A549 (cell line): ENCODE measurements around the gene AUTS2. TPM values are rescaled to one million over a fixed set of nuclear protein-coding genes. Genes with fewer than 3 reads are reported as not detected.

Experiments used
- ATAC-seq, 2 experiments: fragments of 200-7000 bp in 1 of 2; fragments of >200 bp in 1 of 2; cut with Nextera tagmentation in 1 of 2; cut with Tn5 transposase in 1 of 2; 3 replicates each; pipeline versions ENCODE4 v1.8.0 to v1.9.1; 2018 to 2020; ENCODE audit warnings: mild to moderate bottlenecking in 1 of 2, moderate library complexity in 1 of 2
- CTCF ChIA-PET: fragments of 300-600 bp; sonication (Branson Sonifier 250); formaldehyde crosslinking; extraction: SDS; loops from one replicate; lab custom pipeline; 2021; ENCODE audit warnings: antibody characterized with exemption, inconsistent platforms; lab: Yijun Ruan, JAX
- POLR2A ChIA-PET: fragments of 350-600 bp; formaldehyde crosslinking; extraction: SDS; loops from one replicate; lab custom pipeline; 2021; ENCODE audit warnings: antibody characterized with exemption, inconsistent platforms; lab: Yijun Ruan, JAX
- DNase-seq, 2 experiments: peaks; one replicate each; pipeline versions ENCODE4 v3.0.0 to v3.0.0-alpha.2; 2011 to 2016; ENCODE audit warnings: low read depth in 1 of 2, low spot score in 1 of 2
- FAIRE-seq: peaks from 2 replicates; lab custom pipeline; 2011; peaks lifted over from hg19 to GRCh38; lab: Jason Lieb, UNC
- H3K27ac ChIP-seq, 2 experiments: fragments of >200 bp; sonication (Bioruptor Twin); formaldehyde crosslinking; 3 replicates each; pipeline ENCODE4 v1.5.1; 2016 to 2017
- H3K4me1 ChIP-seq: fragments of >200 bp; sonication (Bioruptor Twin); formaldehyde crosslinking; 3 replicates; pipeline ENCODE4 v1.6.1; 2016
- H3K4me2 ChIP-seq: fragments of >200 bp; sonication (Bioruptor Twin); formaldehyde crosslinking; 3 replicates; pipeline ENCODE4 v1.6.1; 2016
- H3K4me3 ChIP-seq: fragments of >200 bp; sonication (Bioruptor Twin); formaldehyde crosslinking; 3 replicates; pipeline ENCODE4 v1.5.1; 2016
- H3K9me3 ChIP-seq: fragments of >200 bp; sonication (Bioruptor Twin); formaldehyde crosslinking; 3 replicates; pipeline ENCODE4 v1.6.1; 2016
- CBX2 ChIP-seq: fragments of 200-600 bp; sonication (generic); IDR thresholded peaks from 2 replicates; pipeline ENCODE4 v1.6.1; 2016; ENCODE audit warnings: low read depth, mild to moderate bottlenecking, borderline replicate concordance
- CHD2 ChIP-seq: fragments of 150-350 bp; IDR thresholded peaks from 2 replicates; pipeline ENCODE4 v1.6.1; 2014; ENCODE audit warnings: low read length; ENCODE audit not compliant: partially characterized antibody
- CHD4 ChIP-seq: fragments of 200-600 bp; sonication (generic); IDR thresholded peaks from 2 replicates; pipeline ENCODE4 v1.6.1; 2016; ENCODE audit warnings: antibody characterized with exemption, mild to moderate bottlenecking, borderline replicate concordance
- EHF ChIP-seq: fragments of 250-450 bp; sonication (Bioruptor Pico); IDR thresholded peaks from 2 replicates; pipeline ENCODE4 v1.5.0; 2020; ENCODE audit warnings: mild to moderate bottlenecking
- EHMT2 ChIP-seq: fragments of 200-600 bp; sonication (generic); IDR thresholded peaks from 2 replicates; pipeline ENCODE4 v1.6.1; 2016; ENCODE audit warnings: antibody characterized with exemption, low read depth, mild to moderate bottlenecking, moderate library complexity
- FOXS1 ChIP-seq: fragments of 250-450 bp; sonication (Bioruptor Pico); IDR thresholded peaks from 2 replicates; pipeline ENCODE4 v1.5.0; 2020; ENCODE audit warnings: mild to moderate bottlenecking, moderate library complexity
- GATA3 ChIP-seq: IDR thresholded peaks from 2 replicates; pipeline ENCODE4 v1.6.1; 2012; ENCODE audit warnings: borderline replicate concordance
- HDAC2 ChIP-seq: fragments of 200-600 bp; sonication (generic); IDR thresholded peaks from 2 replicates; pipeline ENCODE4 v1.6.1; 2016
- HOXB13 ChIP-seq: fragments of 250-450 bp; sonication (Bioruptor Pico); IDR thresholded peaks from 2 replicates; pipeline ENCODE4 v1.5.0; 2020; ENCODE audit warnings: low read depth, mild to moderate bottlenecking, moderate library complexity
- HOXB5 ChIP-seq: fragments of 250-450 bp; sonication (Bioruptor Pico); IDR thresholded peaks from 2 replicates; pipeline ENCODE4 v1.5.0; 2020; ENCODE audit warnings: mild to moderate bottlenecking, moderate library complexity
- KDM1A ChIP-seq: fragments of 200-600 bp; sonication (generic); IDR thresholded peaks from 2 replicates; pipeline ENCODE4 v1.6.1; 2016; ENCODE audit warnings: low read depth, mild to moderate bottlenecking
- KDM5A ChIP-seq: fragments of 200-600 bp; sonication (generic); IDR thresholded peaks from 2 replicates; pipeline ENCODE4 v1.6.1; 2016; ENCODE audit warnings: antibody characterized with exemption, mild to moderate bottlenecking
- MAZ ChIP-seq: fragments of 150-350 bp; IDR thresholded peaks from 2 replicates; pipeline ENCODE4 v1.6.1; 2014; ENCODE audit warnings: antibody characterized with exemption, low read depth, low read length, borderline replicate concordance
- MYC ChIP-seq: IDR thresholded peaks from 2 replicates; pipeline ENCODE4 v1.6.1; 2012; ENCODE audit warnings: mild to moderate bottlenecking, inconsistent platforms, low read length, improper control_type of control experiment, borderline replicate concordance
- NFE2L2 ChIP-seq: fragments of 150-350 bp; conservative IDR thresholded peaks from 2 replicates; pipeline ENCODE4 v1.6.1; 2014; ENCODE audit warnings: low read length
- POLR2AphosphoS2 ChIP-seq: conservative IDR thresholded peaks from 2 replicates; pipeline ENCODE4 v1.6.1; 2012; ENCODE audit warnings: low read length, improper control_type of control experiment, inconsistent platforms
- RAD21 ChIP-seq, 2 experiments: fragments of >200 bp in 1 of 2; sonication (Bioruptor Twin) in 1 of 2; formaldehyde crosslinking in 1 of 2; IDR thresholded peaks in 1 of 2; conservative IDR thresholded peaks in 1 of 2; 2 replicates in 1 of 2; 3 replicates in 1 of 2; pipeline ENCODE4 v1.6.1; 2012 to 2018; ENCODE audit warnings: inconsistent platforms in 1 of 2
- RNF2 ChIP-seq: fragments of 200-600 bp; sonication (generic); IDR thresholded peaks from 2 replicates; pipeline ENCODE4 v1.6.1; 2016; ENCODE audit warnings: low read depth, mild to moderate bottlenecking, antibody characterized with exemption, moderate library complexity, borderline replicate concordance
- SMC3 ChIP-seq: fragments of >200 bp; sonication (Bioruptor Twin); formaldehyde crosslinking; IDR thresholded peaks from 3 replicates; pipeline ENCODE4 v1.6.1; 2018; ENCODE audit warnings: inconsistent platforms
- TFCP2L1 ChIP-seq: fragments of 250-450 bp; sonication (Bioruptor Pico); IDR thresholded peaks from 2 replicates; pipeline ENCODE4 v1.5.0; 2021; ENCODE audit warnings: mild to moderate bottlenecking
- TP53 ChIP-seq: fragments of 250-450 bp; sonication (Bioruptor Pico); IDR thresholded peaks from 2 replicates; pipeline ENCODE4 v1.5.0; 2021; ENCODE audit warnings: mild to moderate bottlenecking, moderate library complexity
- ZFP36 ChIP-seq: fragments of 450-650 bp; IDR thresholded peaks from 2 replicates; pipeline ENCODE4 v1.6.1; 2014; ENCODE audit warnings: borderline replicate concordance; ENCODE audit not compliant: partially characterized antibody
- ZNF302 ChIP-seq: fragments of 250-450 bp; sonication (Bioruptor Pico); IDR thresholded peaks from 2 replicates; pipeline ENCODE4 v1.9.0; 2021; ENCODE audit warnings: inconsistent platforms, mild to moderate bottlenecking, moderate library complexity
- ZSCAN20 ChIP-seq: fragments of 250-450 bp; sonication (Bioruptor Pico); IDR thresholded peaks from 2 replicates; pipeline ENCODE4 v1.8.0; 2022; ENCODE audit warnings: mild to moderate bottlenecking, moderate library complexity
- WGBS: methylation state at CpG from one replicate; pipeline ENCODE4 v1.1.6; 2017; ENCODE audit errors: missing lambda C conversion rate; 5-methylcytosine and 5-hydroxymethylcytosine counted together
- polyA plus RNA-seq, 4 experiments: library from polyadenylated mRNA; depleted of rRNA in 3 of 4; stranded (reverse); fragments of >200 nt; fragmentation: RNase III in 1 of 4; extraction: RNeasy Plus Mini Kit Qiagen cat#74134 plus additional on column Dnase treatment in 1 of 4; gene quantifications; 2 replicates in 3 of 4; 3 replicates in 1 of 4; pipeline ENCODE4 v1.2.3, GENCODE V29; 2011 to 2017
- TF ChIP-seq, protein P1 (sequence below): IDR thresholded peaks from 2 replicates; pipeline ENCODE4 v1.6.1; 2012
- TF ChIP-seq, protein P2 (sequence below): fragments of >200 bp; sonication (Bioruptor Twin); formaldehyde crosslinking; IDR thresholded peaks from 2 replicates; pipeline ENCODE4 v1.6.1; 2016
- TF ChIP-seq, protein P3 (sequence below): fragments of 150-350 bp; IDR thresholded peaks from 2 replicates; pipeline ENCODE4 v1.6.1; 2014; ENCODE audit warnings: low read depth, mild to moderate bottlenecking, low read length
- TF ChIP-seq, protein P4 (sequence below): IDR thresholded peaks from 2 replicates; pipeline ENCODE4 v1.6.1; 2012

AUTS2 gene
- polyA plus RNA-seq, 2 of the 4 experiments (the other 2 are of a cell fraction) = 1.6 to 3.6 TPM

DNA sequence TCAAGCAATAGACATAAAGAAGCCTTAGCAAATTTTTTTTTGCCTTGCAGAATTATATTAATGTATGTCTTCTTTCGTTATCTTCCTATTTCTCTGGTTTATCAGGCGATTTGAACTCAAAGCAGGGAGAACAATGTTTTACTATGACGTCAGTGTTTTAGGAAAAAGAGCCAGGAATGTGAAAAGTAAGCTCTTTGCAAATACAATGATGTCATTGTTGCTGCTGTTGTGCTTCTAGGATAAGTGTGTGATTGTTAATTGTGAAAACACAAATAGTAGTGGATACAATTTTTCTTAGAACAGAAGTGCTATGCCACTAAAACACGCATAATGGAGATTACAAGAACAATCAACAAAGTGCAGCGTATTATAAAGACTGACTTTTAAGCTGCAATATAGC lies 9.5 kb upstream of the AUTS2 start (continued):
- TF ChIP-seq CBX2 (no peak), ZFP36 (no peak)

DNA sequence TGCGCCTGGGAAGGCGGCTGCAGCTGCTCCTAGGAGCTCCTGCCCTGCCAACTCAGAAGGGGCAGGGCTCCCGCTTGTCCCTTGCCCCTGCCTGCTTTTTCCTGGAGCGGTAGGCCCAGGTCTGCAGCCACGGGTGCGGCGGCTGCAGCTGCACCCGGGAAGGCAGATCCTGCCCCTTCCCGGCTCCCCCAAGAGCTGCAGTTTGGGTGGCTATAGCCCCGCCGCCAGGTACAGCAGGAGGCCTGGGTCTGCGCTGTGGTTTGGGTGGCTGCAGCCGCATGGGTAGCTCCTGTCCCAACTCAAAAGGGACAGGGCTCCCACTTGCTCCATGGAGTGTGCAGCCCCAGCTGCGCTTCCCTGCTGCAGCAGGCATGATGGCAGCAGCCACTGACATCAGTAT lies 6.5 kb upstream of the AUTS2 start:
- Histone ChIP-seq H3K27ac (no peak overlapping the region), H3K4me1 (no peaks in the 10 kb centered on the region), H3K9me3 (no peaks in the 10 kb centered on the region), H3K4me3 (no peak overlapping the region), H3K4me2 (no peak overlapping the region)
- ChIA-PET CTCF (no interaction called here), POLR2A (no interaction called here)
- 45% methylated on average over 1 of the region's 14 CpGs for WGBS
- DNase-seq (no peak), ATAC-seq (0 out of 6 replicates have a peak, but pooled peaks of 1 of the 2 experiments have one; percentile 36), FAIRE-seq (no peak)
- TF ChIP-seq ZSCAN20 (CRISPR knock-in tag) (no peak), GATA3 (no peak), CBX2 (no peak), TFCP2L1 (CRISPR knock-in tag) (no peak), HDAC2 (no peak), CHD2 (no peak), RAD21 (conservative IDR thresholded peaks at IDR 0.05 in 1 of 2, IDR thresholded peaks at IDR 0.05 in 1 of 2) (no peak), ZNF302 (CRISPR knock-in tag) (no peak), EHMT2 (no peak)
- TF ChIP-seq, protein P1, sequence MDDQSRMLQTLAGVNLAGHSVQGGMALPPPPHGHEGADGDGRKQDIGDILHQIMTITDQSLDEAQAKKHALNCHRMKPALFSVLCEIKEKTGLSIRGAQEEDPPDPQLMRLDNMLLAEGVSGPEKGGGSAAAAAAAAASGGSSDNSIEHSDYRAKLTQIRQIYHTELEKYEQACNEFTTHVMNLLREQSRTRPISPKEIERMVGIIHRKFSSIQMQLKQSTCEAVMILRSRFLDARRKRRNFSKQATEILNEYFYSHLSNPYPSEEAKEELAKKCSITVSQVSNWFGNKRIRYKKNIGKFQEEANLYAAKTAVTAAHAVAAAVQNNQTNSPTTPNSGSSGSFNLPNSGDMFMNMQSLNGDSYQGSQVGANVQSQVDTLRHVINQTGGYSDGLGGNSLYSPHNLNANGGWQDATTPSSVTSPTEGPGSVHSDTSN = no peak
- TF ChIP-seq, protein P2, sequence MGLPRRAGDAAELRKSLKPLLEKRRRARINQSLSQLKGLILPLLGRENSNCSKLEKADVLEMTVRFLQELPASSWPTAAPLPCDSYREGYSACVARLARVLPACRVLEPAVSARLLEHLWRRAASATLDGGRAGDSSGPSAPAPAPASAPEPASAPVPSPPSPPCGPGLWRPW = no peak
- TF ChIP-seq, protein P3, sequence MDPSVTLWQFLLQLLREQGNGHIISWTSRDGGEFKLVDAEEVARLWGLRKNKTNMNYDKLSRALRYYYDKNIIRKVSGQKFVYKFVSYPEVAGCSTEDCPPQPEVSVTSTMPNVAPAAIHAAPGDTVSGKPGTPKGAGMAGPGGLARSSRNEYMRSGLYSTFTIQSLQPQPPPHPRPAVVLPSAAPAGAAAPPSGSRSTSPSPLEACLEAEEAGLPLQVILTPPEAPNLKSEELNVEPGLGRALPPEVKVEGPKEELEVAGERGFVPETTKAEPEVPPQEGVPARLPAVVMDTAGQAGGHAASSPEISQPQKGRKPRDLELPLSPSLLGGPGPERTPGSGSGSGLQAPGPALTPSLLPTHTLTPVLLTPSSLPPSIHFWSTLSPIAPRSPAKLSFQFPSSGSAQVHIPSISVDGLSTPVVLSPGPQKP = no peak
- TF ChIP-seq, protein P4, sequence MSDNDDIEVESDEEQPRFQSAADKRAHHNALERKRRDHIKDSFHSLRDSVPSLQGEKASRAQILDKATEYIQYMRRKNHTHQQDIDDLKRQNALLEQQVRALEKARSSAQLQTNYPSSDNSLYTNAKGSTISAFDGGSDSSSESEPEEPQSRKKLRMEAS = no peak

DNA sequence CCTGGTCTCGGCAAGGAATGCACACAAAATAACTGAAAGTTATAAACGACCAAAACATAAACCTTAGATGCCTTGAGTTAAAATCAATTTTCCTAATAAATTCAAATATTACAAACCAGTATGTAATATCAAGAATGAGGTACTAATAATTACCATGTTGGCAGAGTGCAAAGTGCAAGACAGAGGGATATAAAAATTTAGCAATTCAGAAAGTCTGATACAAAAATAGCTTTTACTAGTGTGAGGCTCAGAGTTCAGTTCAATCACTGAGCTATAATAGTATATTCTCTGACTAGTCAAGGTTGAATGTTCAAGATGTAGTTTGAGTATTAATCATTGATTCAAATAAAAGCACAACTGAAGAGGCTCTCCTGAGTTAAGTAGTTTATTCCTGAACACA lies 4.8 kb upstream of the AUTS2 start:
- FAIRE-seq (no peak), DNase-seq (no peak), ATAC-seq (no peak)
- Histone ChIP-seq H3K4me2 (no peak overlapping the region), H3K4me1 (no peaks in the 10 kb centered on the region), H3K27ac (no peak overlapping the region), H3K9me3 (no peaks in the 10 kb centered on the region), H3K4me3 (no peak overlapping the region)
- 23% methylated on average over 2 of the region's 2 CpGs for WGBS
- TF ChIP-seq, protein P2 = no peak
- no peak for TF ChIP-seq RNF2
- no peak for TF ChIP-seq EHF
- no peak for TF ChIP-seq KDM1A
- TF ChIP-seq HDAC2 = no peak
- no peak for TF ChIP-seq TP53
- CTCF ChIA-PET = interaction anchor here (0.9 kb wide), 1 partner anchor 339 kb away, joined by 3 read pairs; no protein-coding TSS in a partner anchor
- POLR2A ChIA-PET = no interaction called here

DNA sequence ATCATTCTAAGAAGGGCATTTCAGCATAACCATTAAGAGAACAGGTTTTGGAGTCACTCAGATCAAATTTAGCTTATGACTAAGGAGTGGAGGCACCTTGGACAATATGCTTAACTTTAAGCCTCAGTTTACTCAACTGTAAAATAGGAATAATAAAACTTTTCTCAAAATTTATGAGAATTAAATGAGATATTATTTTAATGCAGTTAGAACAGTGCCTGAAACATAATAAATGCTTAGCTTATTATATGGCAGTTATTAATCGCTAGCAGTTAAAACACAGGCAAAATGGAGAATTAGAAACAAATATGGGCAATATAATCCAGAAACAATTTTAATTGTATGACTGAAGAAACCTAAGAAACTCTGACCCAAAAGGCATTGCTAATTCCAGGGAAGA lies 2.9 kb upstream of the AUTS2 start:
- H3K9me3 ChIP-seq = no peaks in the 10 kb centered on the region
- FAIRE-seq (no peak), ATAC-seq (no peak), DNase-seq (no peak)
- ChIA-PET CTCF (interaction anchor here (1.0 kb wide), 1 partner anchor 1532 kb away, joined by 4 read pairs; no protein-coding TSS in a partner anchor), POLR2A (no interaction called here)
- no peak overlapping the region for H3K4me2 ChIP-seq
- H3K27ac ChIP-seq = no peak overlapping the region
- H3K4me3 ChIP-seq = no peak overlapping the region
- peaks cover 2% of the 10 kb centered on the region; the same call in 2 of the 3 replicates for H3K4me1 ChIP-seq
- WGBS = 93% methylated on average over 1 of the region's 1 CpG
- no peak for TF ChIP-seq RNF2
- TF ChIP-seq MAZ = no peak
- no peak for TF ChIP-seq HOXB13
- no peak for TF ChIP-seq CBX2
- TF ChIP-seq ZFP36 = no peak
- no peak for TF ChIP-seq KDM5A
- TF ChIP-seq HOXB5 (CRISPR knock-in tag) = no peak
- no peak for TF ChIP-seq FOXS1 (CRISPR knock-in tag)
- TF ChIP-seq, protein P2 = no peak
- no peak for TF ChIP-seq NFE2L2
- no peak for TF ChIP-seq MYC
- no peak for TF ChIP-seq SMC3
- TF ChIP-seq, protein P1 = no peak
- TF ChIP-seq CHD4 = no peak
- no peak for TF ChIP-seq ZNF302 (CRISPR knock-in tag)
- TF ChIP-seq POLR2AphosphoS2 = no peak
- no peak for TF ChIP-seq KDM1A
